B cell (primary cell): ENCODE measurements around the gene CDC5L. TPM values are rescaled to one million over a fixed set of nuclear protein-coding genes. Genes with fewer than 3 reads are reported as not detected.

ENCODE experiments used
- ATAC-seq: fragments of 200-7000 bp; cut with Tn5 transposase; one replicate; pipeline ENCODE4 v1.10.0; 2021; ENCODE audit warnings: low read depth, mild to moderate bottlenecking, moderate number of reproducible peaks, moderate library complexity
- CTCF ChIA-PET: fragments of 350-600 bp; sonication (Branson Sonifier 250); formaldehyde crosslinking; loops from one replicate; lab custom pipeline; 2021; ENCODE audit warnings: antibody characterized with exemption, inconsistent platforms; lab: Charles Lee
- POLR2A ChIA-PET: fragments of 350-600 bp; sonication (Branson Sonifier 250); formaldehyde crosslinking; loops from one replicate; lab custom pipeline; 2021; ENCODE audit warnings: antibody characterized with exemption; lab: Charles Lee
- DNase-seq: peaks from one replicate; pipeline ENCODE4 v3.0.0; 2013
- H2AFZ ChIP-seq: 2 replicates; pipeline ENCODE4 v1.6.1; 2012; ENCODE audit warnings: mild to moderate bottlenecking, low read depth, low read length; ENCODE audit not compliant: insufficient read depth, poor library complexity, severe bottlenecking
- H3K27ac ChIP-seq, 2 donors: 1 replicate in 1 of 2; 2 replicates in 1 of 2; pipeline ENCODE4 v1.5.1; 2012 to 2013; ENCODE audit warnings: low read length in 2 of 2, mild to moderate bottlenecking in 2 of 2, moderate library complexity in 1 of 2
- H3K27me3 ChIP-seq, 4 experiments: fragments of 200-600 bp in 1 of 4; sonication (generic) in 1 of 4; replicated peaks in 1 of 4; 1 replicate in 2 of 4; 2 replicates in 2 of 4; pipeline versions ENCODE4 v1.6.1 to v1.7.0; 2013 to 2016; ENCODE audit warnings: low read length in 3 of 4, mild to moderate bottlenecking in 2 of 4, mixed read lengths in 1 of 4, moderate library complexity in 1 of 4; ENCODE audit not compliant: insufficient read depth in 4 of 4, control insufficient read depth in 3 of 4; ENCODE audit errors: control extremely low read depth in 1 of 4
- H3K36me3 ChIP-seq, 2 experiments: replicated peaks in 1 of 2; 1 replicate in 1 of 2; 2 replicates in 1 of 2; pipeline versions ENCODE4 v1.6.1 to v1.7.1; 2013; ENCODE audit warnings: low read length in 1 of 2; ENCODE audit not compliant: insufficient read depth in 2 of 2, control insufficient read depth in 1 of 2; ENCODE audit errors: control extremely low read depth in 1 of 2, extremely low read depth in 1 of 2
- H3K4me1 ChIP-seq, 2 donors: fragments of 200-600 bp in 1 of 2; sonication (generic) in 1 of 2; 1 replicate in 1 of 2; 2 replicates in 1 of 2; pipeline versions ENCODE4 v1.5.1 to v1.6.1; 2013 to 2017; ENCODE audit warnings: low read length in 2 of 2; ENCODE audit not compliant: control insufficient read depth in 2 of 2, insufficient read depth in 2 of 2
- H3K4me2 ChIP-seq: replicated peaks from 2 replicates; pipeline ENCODE3; 2012; ENCODE audit warnings: mild to moderate bottlenecking, low read depth, low read length; ENCODE audit not compliant: poor library complexity, severe bottlenecking
- H3K4me3 ChIP-seq, 5 experiments: fragments of 200-600 bp in 1 of 5; sonication (generic) in 1 of 5; 1 replicate in 3 of 5; 2 replicates in 2 of 5; pipeline versions ENCODE4 v1.5.1 to v1.7.0; 2011 to 2016; ENCODE audit warnings: low read length in 4 of 5, mild to moderate bottlenecking in 4 of 5, low read depth in 2 of 5, control low read depth in 1 of 5, moderate library complexity in 1 of 5; ENCODE audit not compliant: insufficient read depth in 1 of 5; ENCODE audit errors: control extremely low read depth in 1 of 5, extremely low read depth in 1 of 5
- H3K79me2 ChIP-seq: fragments of 200-600 bp; sonication (generic); one replicate; pipeline ENCODE4 v1.6.0; 2016; ENCODE audit warnings: low read length; ENCODE audit not compliant: control insufficient read depth, insufficient read depth
- H3K9ac ChIP-seq: fragments of 200-600 bp; sonication (generic); 2 replicates; pipeline ENCODE4 v1.6.1; 2017; ENCODE audit warnings: mild to moderate bottlenecking, low read length, moderate library complexity
- H3K9me3 ChIP-seq, 3 donors: one replicate each; pipeline versions ENCODE4 v1.6.1 to v1.7.1; 2013; ENCODE audit warnings: low read length in 2 of 3; ENCODE audit not compliant: control insufficient read depth in 2 of 3, insufficient read depth in 1 of 3; ENCODE audit errors: control extremely low read depth in 1 of 3
- H4K20me1 ChIP-seq: 2 replicates; pipeline ENCODE4 v1.6.0; 2012; ENCODE audit warnings: mild to moderate bottlenecking, low read length; ENCODE audit not compliant: insufficient read depth, control insufficient read depth, poor library complexity, severe bottlenecking
- H3K27ac Mint-ChIP-seq: one replicate; pipeline ENCODE4 v1.8.0; 2021; ENCODE audit warnings: mixed read lengths
- H3K27me3 Mint-ChIP-seq: one replicate; pipeline ENCODE4 v1.8.0; 2021; ENCODE audit warnings: mixed read lengths
- H3K4me1 Mint-ChIP-seq: one replicate; pipeline ENCODE4 v1.8.0; 2021; ENCODE audit warnings: mixed read lengths
- H3K4me3 Mint-ChIP-seq: one replicate; pipeline ENCODE4 v1.8.0; 2021; ENCODE audit warnings: mixed read lengths
- H3K9me3 Mint-ChIP-seq: one replicate; pipeline ENCODE4 v1.8.0; 2022; ENCODE audit warnings: mixed read lengths; ENCODE audit not compliant: insufficient read depth
- CTCF ChIP-seq: fragments of 200-600 bp; IDR thresholded peaks from one replicate; pipeline ENCODE4 v1.8.0; 2022; ENCODE audit warnings: antibody characterized with exemption, mild to moderate bottlenecking
- EZH2 ChIP-seq: IDR thresholded peaks from 2 replicates; pipeline ENCODE4 v1.6.1; 2012; ENCODE audit warnings: borderline replicate concordance, low read depth, mild to moderate bottlenecking, moderate library complexity, low read length; ENCODE audit not compliant: insufficient read depth, poor library complexity, severe bottlenecking
- WGBS: methylation state at CpG from one replicate; pipeline ENCODE4 v1.1.5; 2013; ENCODE audit warnings: missing lambda C conversion rate; ENCODE audit not compliant: insufficient coverage; 5-methylcytosine and 5-hydroxymethylcytosine counted together
- intact Hi-C: fragments of 100-400 bp; cut with micrococcal nuclease; formaldehyde crosslinking; loops from one replicate; pipeline ENCODE4 v1.10.0; 2022
- polyA plus RNA-seq: library from polyadenylated mRNA; depleted of rRNA; stranded (reverse); fragments of >200 nt; gene quantifications from 2 replicates; pipeline ENCODE4 v1.2.3, GENCODE V29; 2012
- total RNA-seq, 2 donors: library from RNA; stranded (reverse); fragments of 120-200 nt in 1 of 2; gene quantifications; 1 replicate in 1 of 2; 2 replicates in 1 of 2; pipeline versions ENCODE4 v1.2.3 to v1.2.4, GENCODE V29; 2013 to 2022

The CDC5L gene
- total and polyA plus RNA-seq, 2 donors (not counting 1 experiment from before 2014, with no cell fraction given): 4.1 to 22.2 TPM

- ATAC-seq (no peak), DNase-seq (no peak)
- Histone ChIP-seq H4K20me1 (no peaks in the 10 kb centered on the region), H2AFZ (no peak overlapping the region), H3K79me2 (no peaks in the 10 kb centered on the region), H3K4me3 (no peak overlapping the region), H3K4me2 (no peak overlapping the region), H3K36me3 (no peaks in the 10 kb centered on the region), H3K27me3 (peaks cover 0 to 4% (median 2%) of the 10 kb centered on the region in 4 experiments), H3K4me1 (no peaks in the 10 kb centered on the region), H3K9ac (no peak overlapping the region), H3K9me3 (no peaks in the 10 kb centered on the region), H3K27ac (no peak overlapping the region)
- Mint-ChIP-seq H3K27ac (no peak overlapping the region), H3K4me3 (no peak overlapping the region), H3K9me3 (no peaks in the 10 kb centered on the region), H3K27me3 (peaks cover 18% of the 10 kb centered on the region), H3K4me1 (peaks cover 10% of the 10 kb centered on the region)
- POLR2A ChIA-PET: no interaction called here
- 0% methylated on average over 1 of the region's 2 CpGs for WGBS
- intact Hi-C loops: no loop called here
- no peak for TF ChIP-seq EZH2
- CTCF ChIA-PET: no interaction called here
Observed at GRCh38 chr6:44367681-44368080, 19.8 kb upstream of the CDC5L start.

- H3K4me1 ChIP-seq: no peaks in the 10 kb centered on the region
- H3K9me3 ChIP-seq: peaks cover 0 to 3% (median 0%) of the 10 kb centered on the region in 3 donors
- H3K27me3 Mint-ChIP-seq: peaks cover 28% of the 10 kb centered on the region
- no peaks in the 10 kb centered on the region for H3K9me3 Mint-ChIP-seq
- ChIA-PET CTCF (no interaction called here), POLR2A (no interaction called here)
- WGBS: 88% methylated on average over 1 of the region's 3 CpGs
- H3K27ac ChIP-seq: no peak overlapping the region
- H4K20me1 ChIP-seq: no peaks in the 10 kb centered on the region
- H3K27me3 ChIP-seq: peaks cover 0 to 8% (median 6%) of the 10 kb centered on the region in 4 experiments
- no peaks in the 10 kb centered on the region for H3K4me1 Mint-ChIP-seq
- TF ChIP-seq EZH2: no peak
- no peak for TF ChIP-seq CTCF
- no peak overlapping the region for H3K4me2 ChIP-seq
- intact Hi-C loops: no loop called here
- no peak overlapping the region for H3K4me3 ChIP-seq
- ATAC-seq (no peak), DNase-seq (no peak)
- H3K36me3 ChIP-seq: no peaks in the 10 kb centered on the region
- H3K79me2 ChIP-seq: no peaks in the 10 kb centered on the region
- no peak overlapping the region for H2AFZ ChIP-seq
- no peak overlapping the region for H3K9ac ChIP-seq
- H3K4me3 Mint-ChIP-seq: no peak overlapping the region
- H3K27ac Mint-ChIP-seq: no peak overlapping the region
Observed at GRCh38 chr6:44373051-44373450, 14.5 kb upstream of the CDC5L start.
